SKM-1 (cell line): ENCODE data around the gene DRC1.

Experiments
- DNase-seq: peaks from one replicate; lab custom pipeline; 2025; ENCODE audit not compliant: unreplicated experiment; lab: John Stamatoyannopoulos, UW

DRC1 gene

DNA sequence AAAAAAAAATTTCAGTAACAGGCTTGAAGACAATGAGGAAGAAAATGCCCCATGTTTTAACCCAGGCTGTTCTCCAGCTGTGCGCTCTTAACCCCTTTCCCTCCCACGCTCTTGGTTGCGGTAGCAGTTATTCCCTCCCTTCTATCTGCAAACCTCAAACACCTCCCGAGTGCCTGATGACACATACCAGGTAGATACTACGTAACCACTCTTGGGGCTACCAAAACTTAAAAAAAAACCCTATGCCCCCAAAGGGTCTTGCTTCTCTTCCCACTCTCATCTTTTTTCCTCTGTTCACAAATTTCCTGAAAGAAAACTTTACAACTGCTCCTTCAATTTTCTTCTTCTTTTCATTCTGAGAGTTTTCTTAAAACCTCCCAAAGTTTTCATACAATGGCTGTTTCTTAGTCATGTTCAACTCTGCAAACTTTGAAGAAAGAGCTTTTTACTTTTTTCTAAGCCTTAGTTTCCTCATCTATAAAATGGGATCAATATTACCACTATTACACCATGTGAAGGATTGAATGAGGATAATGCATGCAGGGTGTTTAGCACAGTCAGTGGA is 4.9 kb upstream of the DRC1 start:
- DNase-seq, result no peak

DNA sequence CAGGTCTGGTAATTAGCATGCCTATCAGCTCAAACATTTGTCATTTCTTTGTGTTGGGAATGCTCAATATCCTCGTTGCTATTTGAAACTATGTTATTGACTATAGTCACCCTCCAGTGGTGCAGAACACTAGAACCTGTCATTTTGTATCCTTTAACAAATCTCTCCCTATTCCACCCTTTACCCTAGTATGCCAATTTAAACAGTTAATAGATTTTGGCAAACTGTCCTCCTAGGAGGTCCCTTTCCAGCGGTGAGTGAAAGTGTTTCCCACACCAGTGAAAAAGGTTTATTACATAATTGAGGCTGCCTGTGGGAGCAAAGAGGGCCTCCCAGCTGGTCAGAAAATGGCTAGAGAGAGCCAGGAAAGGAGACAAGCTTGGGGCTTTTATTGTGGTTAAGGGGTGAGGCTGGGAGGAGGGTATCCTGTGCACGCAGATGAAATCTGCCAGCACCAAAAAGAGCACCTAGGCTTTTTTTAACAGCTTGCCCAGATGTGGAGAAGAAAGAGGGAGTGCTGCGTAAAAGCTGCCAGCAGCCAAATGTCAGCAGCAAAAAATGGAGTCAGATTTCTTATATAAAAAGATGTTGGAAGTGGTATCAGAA is 1.8 kb upstream of the DRC1 start:
- DNase-seq, result no peak

DNA sequence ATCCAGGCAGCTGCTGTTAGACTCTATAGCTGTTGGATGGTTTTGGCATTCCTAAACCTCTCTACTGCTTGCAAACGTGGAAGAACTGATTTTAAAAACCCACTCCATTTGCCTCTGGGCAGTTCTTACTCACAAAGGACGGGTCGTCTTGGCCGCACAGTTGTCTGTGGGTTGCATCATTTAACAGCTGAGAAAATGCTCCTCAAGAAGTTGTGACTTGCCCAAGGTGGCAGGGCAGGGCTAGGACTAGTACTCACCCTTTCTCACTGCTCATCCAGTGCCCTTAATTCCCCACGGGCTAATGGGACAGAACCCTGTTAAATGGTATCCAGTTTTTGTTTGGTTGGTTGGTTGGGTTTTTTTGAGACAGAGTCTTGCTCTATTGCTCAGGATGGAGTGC is 997 bp upstream of the DRC1 start:
- no peak for DNase-seq

DNA sequence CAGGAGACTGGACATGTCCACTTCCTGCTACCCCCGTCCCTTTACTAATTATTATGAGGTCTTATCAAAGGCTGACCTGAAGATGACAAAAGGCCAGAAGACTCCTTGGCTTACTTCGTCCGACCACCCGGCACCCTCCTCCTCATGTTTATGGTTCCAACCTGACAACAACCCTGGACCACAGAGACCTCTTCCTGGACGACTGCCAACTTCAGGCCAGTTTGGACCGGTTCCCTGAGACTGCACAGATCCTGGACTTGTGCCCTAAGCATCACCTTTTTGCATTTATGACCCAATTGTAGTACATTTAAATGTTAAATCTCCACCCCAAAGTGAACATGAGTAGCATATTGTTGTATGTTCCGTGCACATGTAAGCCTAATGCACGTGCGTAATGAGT is 5.8 kb downstream of the DRC1 start:
- DNase-seq, result no peak

DNA sequence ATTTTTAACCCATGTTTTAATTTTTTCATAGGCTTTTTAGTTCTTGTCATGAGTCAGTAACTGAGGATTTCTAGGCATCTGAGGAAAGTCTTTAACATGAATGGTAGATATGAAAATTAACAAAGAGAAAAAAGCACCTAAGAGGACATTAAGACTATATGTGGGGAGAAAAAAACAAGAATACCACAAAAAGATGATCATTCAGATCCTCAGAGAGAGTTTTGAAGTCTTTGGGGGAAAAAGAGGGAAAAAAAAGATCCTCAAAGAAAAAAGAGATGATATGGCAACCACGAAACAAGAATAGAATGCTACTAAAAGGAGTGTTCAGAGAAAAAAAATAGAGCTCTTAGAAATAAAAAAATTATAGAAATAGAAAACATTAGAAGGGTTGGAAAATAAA is 8.1 kb downstream of the DRC1 start:
- no peak for DNase-seq

DNA sequence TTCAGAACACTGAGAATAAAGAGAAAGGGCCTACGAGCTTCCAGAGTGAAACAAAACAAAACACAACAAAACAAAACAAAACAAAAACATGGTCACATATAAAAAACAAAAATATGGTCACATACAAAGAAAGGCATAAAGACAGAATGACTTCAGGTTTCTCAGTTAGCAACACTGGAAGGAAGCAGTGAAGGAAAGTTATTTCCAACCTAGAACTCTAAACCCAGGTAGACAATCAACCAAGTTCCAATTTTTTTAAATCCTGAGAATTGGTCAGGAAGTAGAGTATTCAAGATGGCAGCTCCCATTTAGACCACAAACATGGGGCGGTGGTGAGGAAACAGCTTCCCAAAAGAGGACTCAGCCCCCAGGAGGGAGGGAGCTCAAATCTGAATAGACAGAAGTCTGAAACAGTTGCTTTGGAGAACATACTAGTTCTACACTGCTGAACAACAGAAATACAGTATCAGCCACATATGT is 9.1 kb downstream of the DRC1 start:
- DNase-seq, result no peak

DNA sequence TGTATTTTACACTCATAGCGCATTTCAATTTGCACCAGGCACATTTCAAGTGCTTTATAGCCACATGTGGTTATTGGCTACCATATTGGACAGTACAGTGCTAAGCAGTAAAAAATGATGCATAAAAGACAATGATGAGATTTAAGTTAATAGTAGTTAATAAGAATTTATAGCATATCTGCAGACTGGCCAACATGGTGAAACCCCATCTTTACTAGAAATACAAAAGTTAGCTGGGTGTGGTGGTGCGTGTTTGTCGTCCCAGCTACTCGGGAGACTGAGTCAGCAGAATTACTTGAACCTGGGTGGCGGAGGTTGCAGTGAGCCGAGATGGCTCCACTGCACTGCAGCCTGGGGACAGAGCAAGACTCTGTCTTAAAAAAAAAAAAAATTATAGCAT is 9.7 kb downstream of the DRC1 start:
- DNase-seq, result no peak

DNA sequence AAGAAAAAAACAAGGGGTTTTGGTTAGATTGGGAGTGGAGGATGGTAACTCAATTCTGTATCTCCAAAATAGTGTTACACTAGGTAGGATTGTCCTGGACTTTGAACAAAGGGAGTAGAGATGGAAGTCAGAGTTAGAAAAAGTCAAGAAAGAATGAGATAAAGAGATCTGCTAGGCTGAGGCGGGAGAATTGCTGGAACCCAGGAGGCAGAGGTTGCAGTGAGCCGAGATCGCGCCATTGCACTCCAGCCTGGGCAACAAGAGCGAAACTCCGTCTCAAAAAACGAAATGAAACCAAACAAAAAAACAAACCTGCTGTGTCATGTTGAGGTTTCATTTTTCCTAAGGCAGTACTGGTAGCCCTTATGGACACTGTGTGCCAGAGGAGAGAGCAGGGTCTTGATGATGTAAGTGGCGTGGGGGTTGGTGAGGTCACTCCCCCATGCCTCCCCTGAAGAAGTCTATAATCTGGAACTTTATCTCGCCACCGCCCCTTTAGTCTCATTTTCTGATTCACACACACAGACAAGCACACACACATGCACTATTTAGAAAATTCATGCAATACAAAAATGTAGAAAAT is 10.5 kb downstream of the DRC1 start:
- DNase-seq, result no peak

DNA sequence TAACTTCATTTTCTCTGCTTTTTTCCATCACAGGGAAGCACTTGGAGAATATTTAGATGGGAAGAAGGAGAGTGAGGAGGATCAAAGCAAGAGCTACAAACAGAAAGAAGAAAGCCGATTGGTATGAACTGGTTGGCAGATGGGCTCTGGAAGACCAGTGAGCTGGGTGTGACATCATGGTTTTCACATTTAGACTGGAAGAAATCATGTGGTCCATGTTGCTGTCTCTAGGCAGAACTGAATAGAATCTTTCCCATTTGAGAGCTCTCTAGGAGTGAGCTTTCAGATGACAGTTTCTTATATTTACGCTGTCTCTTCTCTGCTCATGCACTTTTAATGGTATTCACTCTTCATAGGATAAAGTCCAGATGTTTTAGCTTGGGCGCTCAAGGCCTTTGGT is 12.6 kb downstream of the DRC1 start:
- DNase-seq, result no peak

DNA sequence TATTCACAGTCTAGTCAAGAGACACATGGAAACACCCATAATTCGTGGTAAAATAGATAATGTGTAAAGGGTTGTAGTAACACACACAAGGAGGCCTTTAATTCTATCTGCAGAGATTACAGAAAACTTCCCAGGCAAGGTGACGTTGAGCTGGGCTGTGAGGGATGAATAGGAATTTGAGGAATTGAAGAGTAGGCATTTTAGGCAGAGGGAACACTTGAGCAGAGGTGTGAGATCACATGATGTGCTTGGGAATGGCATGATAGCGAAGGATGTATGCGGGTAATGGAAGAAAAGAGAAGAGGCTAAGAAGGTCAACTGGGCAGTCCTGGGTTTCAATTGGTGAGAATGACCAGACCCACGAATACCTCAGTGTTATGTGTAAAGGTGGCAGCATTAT is 20.2 kb downstream of the DRC1 start:
- DNase-seq, result no peak

DNA sequence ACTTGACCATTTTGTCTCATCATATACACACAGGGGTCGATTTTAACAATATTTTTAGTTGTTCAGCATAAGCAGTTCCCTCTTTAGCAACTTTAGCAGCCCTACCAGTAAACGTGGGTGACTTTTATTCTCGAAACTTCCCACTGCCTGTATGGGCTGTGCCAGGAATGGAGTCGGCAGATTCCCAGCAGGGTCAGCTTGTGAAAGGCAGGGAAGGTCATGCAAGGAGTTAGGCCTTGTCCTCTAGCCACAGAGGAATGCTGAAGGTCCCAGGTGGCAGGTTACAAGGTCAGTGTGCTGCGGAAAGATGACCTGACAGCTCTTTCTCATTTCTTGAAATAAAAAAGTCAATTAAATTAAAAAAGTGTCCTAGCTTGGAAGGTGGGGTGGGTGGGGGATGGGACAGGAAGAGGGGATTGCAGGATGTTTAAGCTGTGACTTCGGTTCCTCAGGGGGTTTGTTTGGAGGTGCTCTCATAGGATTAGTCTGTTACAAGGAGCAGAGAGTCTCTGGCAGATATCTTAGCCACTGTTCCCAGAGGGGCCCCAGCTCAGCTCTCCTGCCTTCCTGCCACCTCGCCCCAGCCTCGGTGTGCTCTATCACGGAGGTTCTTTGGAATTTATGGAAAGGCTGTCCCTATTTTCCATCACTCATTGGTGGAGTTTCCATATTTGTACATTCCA is 21.4 kb downstream of the DRC1 start:
- DNase-seq, result no peak

DNA sequence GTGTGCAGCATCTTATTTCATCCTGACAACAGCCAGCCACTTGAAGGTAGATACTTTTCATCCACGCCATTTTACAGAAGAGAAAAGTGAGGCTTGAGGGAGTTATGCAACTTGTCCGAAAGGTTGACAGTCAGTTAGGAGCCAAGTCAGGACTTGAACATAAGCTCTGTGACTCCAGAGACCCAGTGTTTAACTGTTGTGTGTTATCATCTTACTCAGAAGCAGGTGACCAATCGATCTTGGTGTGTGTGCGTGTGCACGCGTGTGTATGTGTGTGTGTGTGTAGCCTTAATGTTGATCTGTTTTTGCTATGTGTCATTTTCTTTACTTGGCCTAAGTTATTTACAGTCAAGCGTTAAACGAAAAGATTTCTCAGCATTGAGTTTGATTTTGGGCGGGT is 22.0 kb downstream of the DRC1 start:
- DNase-seq, result no peak

DNA sequence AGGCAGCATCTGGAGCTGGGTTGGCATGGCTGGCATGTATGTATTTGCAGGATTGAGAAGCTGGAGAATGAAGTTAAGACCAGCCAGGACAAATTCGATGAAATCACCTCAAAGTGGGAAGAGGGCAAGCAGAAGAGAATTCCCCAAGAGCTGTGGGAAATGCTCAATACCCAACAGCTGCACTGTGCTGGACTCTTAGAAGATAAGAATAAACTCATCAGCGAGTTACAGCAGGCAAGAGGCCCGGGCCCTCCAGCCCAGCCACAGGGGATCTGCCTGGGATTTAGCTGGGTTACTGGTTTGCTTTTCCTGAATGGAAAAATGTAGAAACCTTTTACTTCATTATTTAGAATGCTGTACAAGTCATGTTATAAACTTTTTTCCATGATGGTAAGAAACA is 22.5 kb downstream of the DRC1 start:
- DNase-seq, result no peak

DNA sequence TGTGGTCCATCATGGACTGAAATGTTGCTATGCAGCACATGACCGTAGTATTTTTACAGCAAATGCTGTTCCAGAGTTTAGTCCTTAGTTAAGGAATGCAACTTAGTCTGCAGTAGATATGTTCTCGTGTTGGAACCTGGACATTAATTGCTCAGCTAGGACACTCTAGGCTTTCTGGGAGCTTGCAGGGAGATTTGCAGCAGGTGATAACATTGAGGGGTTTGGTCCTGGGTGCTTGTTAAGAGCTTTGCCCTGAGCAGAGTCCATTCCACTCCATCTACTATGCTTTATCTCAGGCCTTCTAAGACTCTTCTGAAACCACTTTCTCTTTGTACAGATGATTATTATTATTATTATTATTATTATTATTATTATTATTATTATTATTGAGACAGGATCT is 27.1 kb downstream of the DRC1 start:
- no peak for DNase-seq

DNA sequence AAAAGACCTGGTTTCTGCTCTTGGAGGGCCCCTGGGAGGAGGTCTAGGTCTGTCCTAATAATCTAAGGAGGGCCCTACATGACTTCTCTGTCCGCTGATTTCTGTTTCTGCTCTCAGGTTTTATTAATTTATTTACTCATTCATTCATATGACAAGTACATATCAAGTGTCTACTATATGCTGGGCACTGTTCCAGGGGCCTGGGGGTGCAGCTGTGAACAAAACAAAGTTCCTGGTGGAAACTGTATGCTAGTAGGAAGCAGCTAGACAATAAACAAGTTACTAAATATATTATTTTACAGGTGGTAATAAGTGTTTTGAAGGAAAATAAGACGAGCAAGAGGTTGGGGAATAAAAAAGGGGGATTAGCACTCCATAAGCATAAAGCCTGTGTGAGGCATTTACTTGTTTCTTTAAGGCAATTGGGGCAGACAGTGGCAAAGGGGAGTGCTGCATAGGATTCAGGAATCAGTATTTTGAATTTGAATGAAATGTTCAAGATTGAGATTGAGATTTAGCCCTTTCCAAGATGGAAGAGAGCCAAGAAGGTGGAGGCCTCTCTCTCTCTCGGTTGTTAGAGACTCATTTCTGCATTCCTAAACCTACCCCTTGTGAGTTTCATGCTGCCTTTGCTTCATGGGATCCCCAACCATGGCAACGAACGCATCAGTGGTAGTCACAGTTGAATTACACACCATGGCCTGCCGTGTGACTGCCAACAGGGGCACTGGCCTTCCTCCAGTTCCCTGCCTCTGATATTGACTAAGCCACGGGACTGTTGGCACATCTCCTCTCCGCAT is 28.3 kb downstream of the DRC1 start:
- no peak for DNase-seq

DNA sequence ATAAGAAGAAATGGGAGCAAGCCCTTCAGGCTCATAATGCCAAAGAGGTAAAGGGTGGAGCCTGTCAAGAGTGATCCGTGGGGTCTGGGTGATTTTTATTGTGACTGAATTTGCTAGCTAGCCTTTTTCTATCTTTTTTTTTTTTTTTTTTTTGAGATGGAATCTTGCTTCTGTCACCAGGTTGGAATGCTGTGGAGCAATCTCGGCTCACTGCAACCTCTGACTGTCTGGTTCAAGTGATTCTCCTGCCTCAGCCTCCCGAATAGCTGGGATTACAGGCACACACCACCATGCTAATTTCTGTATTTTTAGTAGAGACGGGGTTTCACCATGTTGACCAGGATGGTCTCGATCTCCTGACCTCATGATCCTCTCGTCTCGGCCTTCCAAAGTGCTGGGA is 29.1 kb downstream of the DRC1 start:
- DNase-seq, result no peak

DNA sequence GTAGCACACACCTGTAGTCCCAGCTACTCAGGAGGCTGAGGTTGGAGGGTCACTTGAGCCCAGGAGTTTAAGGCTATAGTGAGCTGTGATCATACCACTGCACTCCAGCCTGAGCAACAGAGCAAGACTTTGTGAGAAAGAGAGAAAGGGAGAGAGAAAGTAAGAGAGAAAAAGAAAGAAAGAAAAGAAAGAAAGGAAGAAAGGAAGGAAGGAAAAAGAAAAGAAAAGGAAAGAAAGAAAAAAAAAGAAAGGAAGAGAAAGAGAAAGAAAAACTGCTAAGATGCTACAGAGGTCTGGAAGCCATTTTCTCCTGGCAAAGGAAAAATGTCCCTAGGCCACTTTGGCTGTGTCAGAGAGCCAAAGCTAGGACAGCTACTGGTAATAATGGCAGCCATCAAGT is 30.6 kb downstream of the DRC1 start:
- no peak for DNase-seq

DNA sequence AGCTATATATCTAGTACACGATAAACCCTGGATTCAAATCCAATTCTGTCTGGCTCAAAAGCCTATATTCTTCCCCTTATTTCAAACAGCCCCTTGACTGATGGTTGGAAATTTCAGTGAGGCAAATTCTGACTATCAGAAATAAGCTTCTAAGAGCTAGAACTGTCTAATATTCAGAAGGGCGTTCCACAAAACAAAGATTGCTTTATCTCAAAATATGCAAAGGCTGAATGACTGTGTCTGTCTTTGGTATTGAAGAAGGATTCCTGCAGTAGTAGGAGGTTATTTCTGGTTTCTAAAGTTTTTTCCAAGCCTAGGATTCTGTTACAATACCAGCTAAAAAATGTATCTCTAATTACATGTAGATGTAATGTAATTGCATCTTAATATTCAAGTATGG is 31.1 kb downstream of the DRC1 start:
- DNase-seq, result no peak

DNA sequence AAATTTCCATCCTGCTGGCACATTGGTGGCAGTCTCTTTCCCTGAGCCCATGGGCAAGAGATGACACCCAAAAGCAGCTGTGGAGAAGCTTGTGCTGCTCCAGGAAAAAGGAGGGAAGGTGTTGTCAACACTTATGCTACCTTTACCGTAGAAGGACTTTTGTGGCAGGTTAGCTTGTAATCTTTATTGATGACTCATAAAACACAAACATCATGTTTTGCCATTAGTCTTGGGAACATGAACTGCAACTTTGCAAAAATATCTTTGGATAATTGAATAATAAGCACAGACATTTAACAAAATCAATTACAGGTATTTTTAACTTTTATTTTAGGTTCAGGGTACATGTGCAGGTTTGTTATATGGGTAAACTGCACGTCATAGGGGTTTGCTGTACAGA is 33.4 kb downstream of the DRC1 start:
- no peak for DNase-seq

DNA sequence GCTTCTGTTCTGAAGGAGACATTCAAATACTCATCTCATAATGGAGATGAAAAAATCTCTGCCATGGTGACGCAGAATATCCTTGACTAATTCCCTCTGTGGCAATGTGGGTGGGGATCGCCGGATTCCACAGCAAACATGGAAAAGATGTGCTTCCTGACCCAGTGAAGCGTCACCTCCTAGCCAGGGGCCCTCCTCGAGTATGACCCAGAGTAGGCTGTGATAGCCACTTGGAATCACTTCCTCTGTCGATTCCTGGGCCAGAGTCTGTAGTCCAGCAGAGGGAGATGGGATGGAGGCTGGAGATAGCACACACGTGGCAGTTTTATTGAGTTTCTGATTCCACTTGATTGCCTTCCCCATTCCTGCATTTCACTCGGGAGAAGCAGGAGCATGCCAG is 36.8 kb downstream of the DRC1 start:
- DNase-seq, result no peak

DNA sequence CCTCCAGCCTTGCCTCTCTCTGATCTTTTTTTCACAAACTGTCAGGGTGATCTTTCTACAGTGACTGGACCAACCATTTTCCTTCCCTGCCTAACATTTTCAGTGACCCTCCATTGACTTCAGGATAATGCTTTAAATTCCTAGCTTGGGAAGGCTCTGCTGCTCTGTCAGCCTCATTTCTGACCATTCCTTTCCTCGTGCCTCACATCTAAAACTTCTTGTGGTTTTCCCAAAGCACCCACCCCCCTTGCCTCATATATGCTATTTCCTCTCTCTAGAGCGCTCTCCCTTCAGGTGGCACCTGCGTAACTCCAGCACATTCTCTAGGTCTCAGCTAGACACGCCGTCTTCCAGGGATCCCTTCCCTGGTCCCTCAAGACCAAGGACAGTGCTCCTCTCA is 37.2 kb downstream of the DRC1 start:
- DNase-seq, result no peak

DNA sequence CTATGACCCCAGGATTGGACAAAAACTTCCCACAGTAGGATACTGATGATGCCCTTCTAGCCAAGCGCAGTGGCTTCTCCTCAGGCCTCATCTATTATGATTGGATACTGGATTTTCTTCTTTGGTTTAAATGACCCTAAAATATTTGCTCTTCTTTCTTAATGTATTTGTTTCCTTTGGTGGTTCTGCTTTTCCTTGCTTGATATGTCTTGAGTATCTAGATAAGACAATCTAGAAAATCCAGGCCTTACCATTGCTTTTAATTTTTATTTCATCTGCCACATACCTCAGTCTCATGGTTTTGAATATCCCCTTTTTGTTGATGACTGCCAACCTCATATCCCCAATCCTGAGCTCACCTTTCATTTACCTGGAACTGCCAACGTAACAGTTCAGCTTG is 40.6 kb downstream of the DRC1 start:
- no peak for DNase-seq
